Activated T-cell treated with anti-CD3 and anti-CD28 coated beads, Interleukin-2, amount 50 U/mL, for 1 hour (primary cell): ENCODE measurements around the gene SPIN1.

Source experiments
- DNase-seq: peaks from one replicate; pipeline ENCODE4 v3.0.0-alpha.2; 2020

The SPIN1 gene

GRCh38 chr9:88437210-88438146 is 49.2 kb downstream of the SPIN1 start:
- no peak for DNase-seq

DNA sequence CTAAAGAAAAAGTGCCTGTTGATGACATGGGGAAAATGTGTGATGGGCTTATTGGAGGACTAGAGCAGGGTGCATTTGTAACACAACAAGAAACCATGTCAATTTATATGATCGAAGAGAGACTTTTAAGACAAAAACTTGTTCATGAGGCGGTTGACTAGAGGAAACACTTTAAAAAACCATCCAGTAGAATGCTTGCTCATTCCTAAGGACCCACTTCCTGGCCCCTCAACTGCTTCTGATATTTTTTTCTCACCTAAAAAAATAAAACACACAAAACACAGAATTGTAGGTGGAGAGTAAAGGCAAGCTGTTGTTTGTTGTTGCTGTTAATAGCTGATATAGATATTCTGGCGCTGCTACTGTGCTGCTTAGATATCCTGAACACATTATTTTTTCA is 50.6 kb downstream of the SPIN1 start:
- DNase-seq, result no peak

- no peak for DNase-seq
Observed at GRCh38 chr9:88441301-88442007, 53.2 kb downstream of the SPIN1 start.

DNA sequence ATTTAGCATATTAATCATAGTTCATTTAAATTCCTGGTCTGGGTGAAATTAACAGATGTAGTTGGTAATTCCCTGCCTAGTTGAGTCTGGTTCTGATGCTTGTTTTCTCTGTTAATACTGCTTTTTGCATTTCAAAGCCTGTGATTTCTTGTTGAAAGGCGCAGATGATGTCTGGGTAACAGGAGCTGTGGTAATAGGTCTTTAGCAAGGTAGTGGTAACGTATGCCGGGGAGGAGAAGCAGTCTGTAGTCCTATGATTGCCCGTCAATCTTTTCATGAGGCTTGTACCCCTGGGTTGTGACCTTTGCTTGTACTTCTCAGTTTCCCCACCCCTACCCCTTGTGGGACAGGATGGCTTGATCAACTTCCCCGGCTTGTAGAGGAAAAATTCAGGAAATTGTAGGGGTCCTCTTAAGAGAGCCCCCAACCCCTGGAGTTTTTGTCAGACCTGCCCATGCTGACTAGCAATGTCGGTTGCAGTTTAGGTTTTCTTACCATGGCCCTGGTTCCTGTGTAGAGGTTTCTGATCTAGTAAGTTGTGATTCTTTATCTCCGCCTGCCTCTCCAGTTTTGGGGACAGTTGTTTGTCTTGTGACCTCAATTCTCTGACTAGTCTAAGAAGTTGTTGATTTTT is 55.4 kb downstream of the SPIN1 start:
- no peak for DNase-seq

GRCh38 chr9:88446728-88447127 is 58.5 kb downstream of the SPIN1 start:
- no peak for DNase-seq

DNA sequence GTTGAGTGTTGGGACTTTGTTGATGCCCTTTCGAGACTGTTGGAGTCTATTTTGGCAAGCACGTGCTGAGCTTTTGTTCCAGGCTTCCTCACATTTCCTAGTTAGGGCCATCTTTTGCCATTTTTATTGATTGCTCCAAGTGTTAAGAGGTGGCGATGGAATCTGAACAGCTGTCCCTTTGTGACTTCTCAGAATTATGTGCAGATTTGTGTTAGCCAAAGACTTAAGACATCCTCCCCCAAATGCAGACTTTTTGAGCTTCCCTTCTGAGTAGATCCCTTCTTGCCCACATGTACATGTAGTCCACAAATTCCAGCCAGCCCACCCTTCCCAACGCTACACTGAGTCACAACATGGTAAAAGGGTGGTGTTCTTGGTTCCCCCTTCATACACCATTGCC is 59.2 kb downstream of the SPIN1 start:
- no peak for DNase-seq

GRCh38 chr9:88451160-88451559 is 62.9 kb downstream of the SPIN1 start:
- no peak for DNase-seq

DNA sequence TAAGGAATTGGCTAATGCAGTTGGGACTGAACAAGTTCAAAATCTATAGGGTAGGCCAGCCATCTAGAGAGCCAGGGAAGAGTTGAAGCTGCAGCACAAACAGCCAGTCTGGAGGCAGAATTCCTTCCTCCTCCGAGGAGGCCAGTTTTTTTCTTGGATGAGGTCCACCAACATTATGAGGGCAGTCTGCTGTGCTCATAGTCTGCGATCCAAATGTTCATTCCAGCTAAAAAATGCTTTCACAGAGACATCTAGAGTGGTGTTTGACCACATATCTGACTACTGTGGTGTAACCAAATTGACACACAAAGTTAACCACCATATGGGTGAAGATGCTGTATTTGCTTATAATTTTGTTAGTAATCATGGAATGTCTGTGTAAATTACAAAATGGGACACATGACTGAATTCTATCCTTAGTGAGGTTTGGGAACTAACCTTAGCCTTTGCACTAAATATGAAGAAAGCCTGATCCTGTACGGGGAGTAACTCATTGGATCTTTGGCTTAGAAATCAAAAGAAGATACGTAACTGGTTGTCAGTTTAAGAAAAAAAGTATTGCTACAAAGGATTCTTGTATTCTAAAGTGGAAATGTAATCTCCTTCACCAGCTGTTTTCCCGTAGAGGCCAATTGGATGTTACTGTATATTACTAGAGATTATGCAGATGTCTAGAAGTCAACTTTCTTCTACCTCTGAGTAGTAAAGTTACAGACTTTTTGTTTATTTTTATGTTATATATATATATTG is 70.6 kb downstream of the SPIN1 start:
- no peak for DNase-seq

DNA sequence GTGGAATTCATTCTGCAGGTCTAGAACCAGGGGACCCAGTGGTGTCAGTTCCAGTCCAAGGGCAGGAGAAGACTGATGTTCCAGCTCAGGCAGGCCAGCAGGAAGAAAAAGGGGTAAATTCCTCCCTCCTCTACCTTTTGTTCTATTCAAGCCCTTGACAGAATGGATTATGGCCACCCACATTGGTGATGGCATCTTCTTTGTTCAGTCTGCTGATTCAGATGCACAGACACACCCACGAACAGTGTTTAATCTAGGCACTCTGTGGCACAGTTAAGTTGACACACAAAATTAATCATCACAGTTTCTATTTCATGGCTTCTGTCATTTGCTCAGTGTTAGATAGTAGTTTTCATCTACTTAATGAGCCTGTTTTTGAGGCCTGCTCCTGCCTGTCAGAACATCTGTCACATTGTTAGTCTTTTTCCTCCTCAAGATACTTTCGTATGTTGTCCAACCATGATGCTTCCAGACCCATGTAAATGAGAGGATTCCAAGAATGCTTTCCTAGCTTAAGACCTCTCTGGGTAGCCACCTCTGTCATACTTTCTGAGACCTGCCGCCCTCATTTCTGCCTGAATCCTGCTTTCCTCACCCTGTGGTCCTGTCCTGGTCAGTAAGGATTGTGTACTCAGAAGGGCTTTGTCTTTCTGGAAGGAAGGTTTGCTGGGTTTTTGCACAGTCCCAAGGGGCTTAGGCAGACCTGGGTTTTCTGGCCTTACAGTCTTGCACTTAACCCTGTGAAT is 72.5 kb downstream of the SPIN1 start:
- no peak for DNase-seq

- DNase-seq, result no peak
Observed at GRCh38 chr9:88462191-88462590, 73.9 kb downstream of the SPIN1 start.

GRCh38 chr9:88464851-88465250 is 76.6 kb downstream of the SPIN1 start:
- DNase-seq, result no peak

GRCh38 chr9:88468226-88468625 is 80.0 kb downstream of the SPIN1 start:
- no peak for DNase-seq

DNA sequence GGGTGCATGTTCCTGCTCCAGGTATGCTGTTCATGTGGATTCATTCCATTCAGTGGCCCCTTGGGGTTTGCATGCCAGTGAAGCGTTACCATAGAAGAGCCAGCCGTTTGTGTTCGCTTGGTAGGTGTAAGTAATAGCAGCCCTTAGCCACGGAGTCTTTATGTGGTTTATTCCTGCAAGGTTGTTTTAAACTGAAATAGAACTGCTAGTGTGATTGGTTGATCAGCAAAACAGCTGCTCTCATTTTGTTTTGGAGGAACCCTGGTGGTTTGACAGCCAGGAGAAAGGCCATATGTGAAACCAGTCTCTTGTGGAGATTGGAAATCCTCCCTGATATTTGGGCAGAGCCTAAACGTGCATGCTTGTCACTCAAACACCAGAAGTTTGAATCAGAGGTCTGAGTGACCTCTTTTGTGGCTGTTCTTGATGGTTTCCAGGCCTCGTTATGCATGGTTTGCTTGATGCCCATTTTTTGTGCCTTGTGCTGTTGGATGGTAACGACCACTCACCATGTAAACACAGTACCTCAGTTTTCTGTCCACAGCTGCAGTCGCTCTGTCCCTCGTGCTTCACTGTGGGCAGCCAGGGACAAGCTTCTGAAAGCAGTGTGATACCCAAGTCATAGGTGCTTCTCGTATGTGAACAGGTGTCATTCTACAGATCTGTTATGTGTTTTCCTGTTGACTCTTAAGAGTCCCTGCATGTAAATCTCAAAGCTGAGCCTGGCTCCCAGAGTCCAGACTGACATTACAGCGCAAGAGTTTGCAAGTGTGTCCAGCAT is 88.4 kb downstream of the SPIN1 start:
- DNase-seq, result no peak

- no peak for DNase-seq
Observed at GRCh38 chr9:88477300-88477751, 89.1 kb downstream of the SPIN1 start.

DNA sequence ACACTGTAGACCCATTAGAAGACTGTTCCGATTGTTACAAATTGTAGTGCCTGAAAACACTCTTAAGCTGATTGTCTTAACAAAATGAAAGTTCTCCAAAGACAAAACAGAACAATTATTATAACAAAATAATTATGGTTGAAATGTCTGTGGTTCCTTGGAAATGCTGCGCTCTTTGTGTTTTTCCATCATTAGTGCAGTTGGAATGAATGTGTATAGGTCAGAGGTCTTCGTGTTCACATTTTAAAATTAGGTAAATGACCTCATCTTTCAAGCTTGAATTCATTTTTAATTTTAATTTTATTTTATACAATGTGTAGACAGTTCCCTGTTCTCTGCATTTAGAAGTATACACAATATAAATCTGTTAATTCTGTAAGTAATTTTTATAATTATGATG is 90.0 kb downstream of the SPIN1 start:
- DNase-seq, result no peak

DNA sequence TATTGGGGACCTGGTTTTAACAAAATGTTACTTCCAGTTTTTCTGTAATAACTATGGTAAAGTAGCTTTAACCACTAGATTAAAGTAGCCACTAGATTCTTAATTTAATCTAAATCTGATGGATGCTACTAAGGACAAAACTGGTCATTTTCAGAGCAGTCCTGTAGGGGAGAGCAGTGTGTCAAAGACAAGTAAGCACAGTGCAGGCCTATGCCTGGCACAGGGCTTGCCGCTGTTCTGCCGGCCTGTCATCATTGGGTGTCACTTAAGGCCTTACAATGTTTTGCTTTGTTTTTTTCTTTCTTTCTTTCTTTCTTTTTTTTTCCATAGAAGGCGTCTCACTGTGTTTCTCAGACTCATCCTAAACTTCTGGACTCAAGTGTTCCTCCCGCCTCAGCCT is 93.7 kb downstream of the SPIN1 start:
- DNase-seq, result no peak

GRCh38 chr9:88488166-88488565 is 99.9 kb downstream of the SPIN1 start:
- no peak for DNase-seq

- DNase-seq, result no peak
Observed at GRCh38 chr9:88494983-88495721, 106.9 kb downstream of the SPIN1 start.

DNA sequence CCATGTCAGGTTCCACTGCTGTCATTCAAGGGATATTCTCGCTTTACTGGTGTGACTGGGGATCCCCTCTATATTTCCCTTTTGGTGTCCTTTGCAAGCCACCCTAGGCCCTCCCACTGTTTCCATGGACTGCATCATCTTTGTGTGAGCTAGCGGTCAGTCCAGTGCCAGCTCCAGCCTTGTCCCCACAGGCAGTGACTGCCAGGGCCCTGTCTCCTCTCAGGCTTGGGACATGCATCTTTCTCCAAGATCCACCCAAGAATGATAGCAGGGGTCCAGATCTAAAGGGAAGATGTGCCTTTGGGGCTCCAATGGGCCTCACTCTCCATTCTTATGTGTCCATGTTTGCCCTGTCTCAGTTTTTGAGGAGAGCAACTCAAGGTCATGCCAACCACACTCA is 109.0 kb downstream of the SPIN1 start:
- no peak for DNase-seq

- no peak for DNase-seq
Observed at GRCh38 chr9:88498880-88499279, 110.6 kb downstream of the SPIN1 start.

DNA sequence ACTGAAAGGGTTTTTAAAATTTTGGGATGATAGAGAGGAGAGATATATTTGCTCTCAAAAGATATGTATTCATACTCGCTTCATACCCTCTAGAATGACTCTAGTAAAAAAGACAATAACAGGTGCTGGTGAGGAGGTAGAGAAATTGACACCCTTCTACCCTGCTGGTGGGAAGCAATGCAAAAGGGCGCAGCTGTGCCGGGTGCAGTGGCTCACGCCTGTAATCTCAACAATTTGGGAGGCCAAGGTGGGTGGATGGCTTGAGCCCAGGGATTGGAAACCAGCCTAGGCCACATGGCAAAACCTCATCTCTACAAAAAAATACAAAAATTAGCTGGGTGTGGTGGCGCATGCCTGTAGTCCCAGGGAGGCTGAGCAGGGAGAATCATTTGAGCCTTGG is 112.8 kb downstream of the SPIN1 start:
- no peak for DNase-seq
